GM12878 (cell line): ENCODE data around the gene SLC51A.

Experiments used
- CHD2 ChIP-seq: IDR thresholded peaks from 2 replicates; pipeline ENCODE4 v1.6.1; 2011; ENCODE audit warnings: low read depth, low read length, improper control_type of control experiment, borderline replicate concordance
- CTCF ChIP-seq, 3 experiments: IDR thresholded peaks in 2 of 3; conservative IDR thresholded peaks in 1 of 3; 2 replicates each; pipeline ENCODE4 v1.5.1; 2011; ENCODE audit warnings: low read depth in 3 of 3, low read length in 3 of 3, mild to moderate bottlenecking in 3 of 3, control low read depth in 2 of 3, moderate library complexity in 2 of 3, inconsistent platforms in 1 of 3, mixed read lengths in 1 of 3; ENCODE audit not compliant: control insufficient read depth in 2 of 3, insufficient read depth in 1 of 3; ENCODE audit errors: extremely low read depth in 1 of 3
- GABPA ChIP-seq: IDR thresholded peaks from 2 replicates; pipeline ENCODE4 v1.6.1; 2014; ENCODE audit warnings: antibody characterized with exemption, low read depth, mild to moderate bottlenecking, inconsistent platforms
- NBN ChIP-seq: fragments of 450-650 bp; IDR thresholded peaks from 2 replicates; pipeline ENCODE4 v1.6.1; 2016
- REST ChIP-seq: IDR thresholded peaks from 2 replicates; pipeline ENCODE4 v1.6.1; 2012; ENCODE audit warnings: mild to moderate bottlenecking, low read depth, low read length
- YY1 ChIP-seq: IDR thresholded peaks from 2 replicates; pipeline ENCODE4 v1.6.1; 2011; ENCODE audit warnings: low read depth, mild to moderate bottlenecking, low read length

- TF ChIP-seq CTCF (IDR thresholded peaks at IDR 0.05 in 2 of 3, conservative IDR thresholded peaks at IDR 0.05 in 1 of 3; ENCODE audit: control insufficient read depth in 2 of 3, extremely low read depth in 1 of 3, insufficient read depth in 1 of 3, low read depth in 3 of 3, low read length in 3 of 3) (no peak), YY1 (no peak), NBN (no peak), CHD2 (no peak), GABPA (no peak), REST (no peak)
Measured at GRCh38 chr3:196177567-196177966, 38.8 kb upstream of the SLC51A start.
